Measurements from ENCODE around the gene CLEC6A.

Gene CLEC6A

GRCh38 chr12:8508910-8509841, 53.4 kb downstream of the CLEC6A start:
- no peak overlapping the region for H3K4me3 ChIP-seq (ENCODE audit: control insufficient read depth, low read depth, low read length)
- no peak for TF ChIP-seq CTCF (conservative IDR thresholded peaks at IDR 0.05; ENCODE audit: control insufficient read depth, insufficient read depth, low read depth, low read length)
- DNase-seq (ENCODE audit: low read depth), result no peak

GRCh38 chr12:8513256-8513655, 57.5 kb downstream of the CLEC6A start, which contains the start of gene CLEC4D:
CLEC4D (plus strand) TSS chr12:8513503; CDS start chr12:8513733, 230 bp downstream.
- TF ChIP-seq CTCF (conservative IDR thresholded peaks at IDR 0.05; ENCODE audit: control insufficient read depth, insufficient read depth, low read depth, low read length), result no peak
- no peak for DNase-seq (ENCODE audit: low read depth)
- H3K4me3 ChIP-seq (ENCODE audit: control insufficient read depth, low read depth, low read length), result no peak within 1 kb of the TSS

- DNase-seq (ENCODE audit: low read depth), result no peak
- no peak for TF ChIP-seq CTCF (conservative IDR thresholded peaks at IDR 0.05; ENCODE audit: control insufficient read depth, insufficient read depth, low read depth, low read length)
- H3K4me3 ChIP-seq (ENCODE audit: control insufficient read depth, low read depth, low read length), result no peak overlapping the region
Observed at GRCh38 chr12:8517971-8518370, 62.2 kb downstream of the CLEC6A start.

- DNase-seq (ENCODE audit: low read depth), result no peak
- H3K4me3 ChIP-seq (ENCODE audit: control insufficient read depth, low read depth, low read length), result no peak overlapping the region
- no peak for TF ChIP-seq CTCF (conservative IDR thresholded peaks at IDR 0.05; ENCODE audit: control insufficient read depth, insufficient read depth, low read depth, low read length)
Observed at GRCh38 chr12:8519171-8519570, 63.4 kb downstream of the CLEC6A start.

GRCh38 chr12:8527250-8528130, 71.7 kb downstream of the CLEC6A start:
- no peak for DNase-seq (ENCODE audit: low read depth)
- no peak overlapping the region for H3K4me3 ChIP-seq (ENCODE audit: control insufficient read depth, low read depth, low read length)
- TF ChIP-seq CTCF (conservative IDR thresholded peaks at IDR 0.05; ENCODE audit: control insufficient read depth, insufficient read depth, low read depth, low read length), result no peak
